ENCODE measurements around the gene SAMD9L. TPM values are rescaled to one million over a fixed set of nuclear protein-coding genes. Genes with fewer than 3 reads are reported as not detected.

Gene SAMD9L
- total RNA-seq, result 25.0 and 27.7 TPM in 2 replicates
- 11.2 TPM for polyA plus RNA-seq (2012)

DNA sequence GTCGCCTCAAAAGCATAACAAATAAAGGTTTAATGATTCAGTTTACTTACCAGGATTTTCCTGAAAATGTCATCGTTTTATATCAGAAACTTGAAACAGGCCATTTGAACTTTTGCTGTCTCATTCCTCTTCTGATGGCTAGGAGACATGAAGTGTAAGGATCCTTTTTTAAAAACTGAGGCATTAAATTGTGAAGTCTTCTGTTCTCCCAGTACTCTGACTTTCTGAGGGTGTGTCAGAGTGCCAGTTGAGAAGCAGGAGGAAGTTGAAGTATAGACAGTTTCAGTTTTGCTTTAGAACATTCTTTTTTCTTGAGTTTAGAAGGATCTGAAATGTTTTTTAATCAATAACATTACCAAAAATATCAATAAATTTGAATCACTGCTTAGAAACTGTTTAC lies at the start of gene SAMD9L:
SAMD9L (minus strand) TSS at position 242 of the 400 bp plus-strand sequence. CDS start 12,414 bp downstream, outside the sequence.
- DNase-seq (ENCODE audit: low read depth), result peak; percentile 64

DNA sequence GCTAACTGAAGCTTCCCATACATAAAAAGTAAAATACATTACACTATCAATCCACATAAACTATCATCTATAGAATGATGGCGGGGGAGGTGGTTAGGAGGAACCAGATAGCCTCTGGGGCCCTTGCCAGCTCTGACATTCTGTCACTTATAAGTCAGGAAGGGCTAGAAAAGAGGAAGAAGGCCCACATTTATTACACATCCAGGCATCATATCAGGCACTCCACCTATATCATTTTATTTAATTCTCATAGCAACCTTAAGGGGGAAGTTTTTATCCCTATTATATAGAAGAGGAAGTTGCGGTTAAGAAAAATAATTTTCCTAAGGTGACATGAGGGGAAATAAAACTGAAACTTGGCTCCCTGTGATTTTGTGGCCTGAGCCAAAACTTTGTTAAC lies 48.2 kb upstream of the SAMD9L start:
- no peak for DNase-seq (ENCODE audit: low read depth)

DNA sequence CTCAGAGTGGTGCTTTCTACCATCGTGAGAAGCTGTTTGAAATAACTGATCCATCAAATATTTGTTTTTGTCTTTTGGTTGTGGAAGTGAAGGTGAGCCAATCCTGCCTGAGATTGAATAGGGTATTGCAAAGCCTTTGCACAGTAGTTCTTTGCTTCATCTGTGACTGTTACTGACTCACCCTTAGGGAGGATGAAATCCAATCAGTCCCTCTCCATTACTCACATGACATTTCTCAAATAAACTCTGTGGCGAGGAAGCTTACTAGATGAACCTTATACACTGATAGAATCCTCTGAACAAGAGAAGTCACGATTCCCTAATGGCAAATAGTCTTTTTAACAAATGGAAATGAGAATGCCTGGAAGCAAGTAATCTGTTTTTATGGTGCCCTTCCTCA lies 46.2 kb upstream of the SAMD9L start:
- DNase-seq (ENCODE audit: low read depth), result peak; percentile 20

- no peak for DNase-seq (ENCODE audit: low read depth)
Observed at GRCh38 chr7:93188870-93189634, 40.9 kb upstream of the SAMD9L start.

- no peak for DNase-seq (ENCODE audit: low read depth)
Observed at GRCh38 chr7:93185303-93186027, 37.3 kb upstream of the SAMD9L start.

GRCh38 chr7:93179173-93179572 lies 31.0 kb upstream of the SAMD9L start:
- DNase-seq (ENCODE audit: low read depth), result no peak

DNA sequence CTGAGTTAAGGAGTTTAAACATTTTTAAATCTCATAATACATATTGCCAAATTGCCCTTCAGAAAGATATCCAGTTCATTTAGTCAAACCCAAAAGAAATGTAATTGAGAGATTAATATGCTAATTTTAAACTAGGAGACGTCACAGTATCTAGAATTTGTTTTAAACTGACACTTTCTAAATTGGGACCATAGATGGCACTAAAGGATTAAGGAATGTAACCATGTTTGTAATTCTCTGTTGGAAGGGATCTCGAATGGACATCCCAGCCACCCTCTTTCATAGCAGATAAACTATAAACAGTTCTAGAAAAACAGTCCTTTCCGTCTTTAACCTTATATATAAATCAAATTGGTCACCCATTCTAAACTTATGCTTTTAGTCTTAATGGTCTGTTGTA lies 30.0 kb upstream of the SAMD9L start:
- peak; percentile 37 for DNase-seq (ENCODE audit: low read depth)

DNA sequence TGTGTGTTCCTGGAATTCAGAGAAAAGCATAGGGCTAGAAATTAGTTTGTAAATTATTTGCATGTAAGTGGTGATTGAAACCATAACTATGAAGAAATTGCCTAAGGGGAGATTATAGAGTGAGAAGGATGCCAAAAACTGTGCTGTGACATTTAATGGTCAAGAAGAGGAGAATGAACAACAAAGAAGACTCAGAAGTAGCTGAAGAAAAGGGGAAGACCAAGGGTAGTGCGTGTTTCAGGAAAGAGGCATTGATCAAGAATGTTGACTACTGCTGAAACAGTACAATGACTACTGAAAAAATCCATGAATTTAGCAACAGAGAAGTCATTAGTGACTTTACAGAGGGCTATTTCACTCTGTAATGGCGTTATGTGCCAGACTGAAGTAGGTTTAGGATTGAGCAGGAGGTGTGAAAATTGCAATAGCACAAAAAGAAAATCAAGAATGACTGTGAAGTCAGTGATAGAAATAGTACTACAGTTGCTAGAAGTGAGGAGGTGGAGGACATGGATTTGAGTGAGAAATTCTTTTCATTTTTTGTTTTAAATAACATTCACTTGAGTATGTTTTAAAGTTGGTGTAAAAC lies 28.9 kb upstream of the SAMD9L start:
- no peak for DNase-seq (ENCODE audit: low read depth)

GRCh38 chr7:93175219-93175618 lies 27.0 kb upstream of the SAMD9L start:
- no peak for DNase-seq (ENCODE audit: low read depth)

- no peak for DNase-seq (ENCODE audit: low read depth)
Observed at GRCh38 chr7:93172683-93173082, 24.5 kb upstream of the SAMD9L start.

DNA sequence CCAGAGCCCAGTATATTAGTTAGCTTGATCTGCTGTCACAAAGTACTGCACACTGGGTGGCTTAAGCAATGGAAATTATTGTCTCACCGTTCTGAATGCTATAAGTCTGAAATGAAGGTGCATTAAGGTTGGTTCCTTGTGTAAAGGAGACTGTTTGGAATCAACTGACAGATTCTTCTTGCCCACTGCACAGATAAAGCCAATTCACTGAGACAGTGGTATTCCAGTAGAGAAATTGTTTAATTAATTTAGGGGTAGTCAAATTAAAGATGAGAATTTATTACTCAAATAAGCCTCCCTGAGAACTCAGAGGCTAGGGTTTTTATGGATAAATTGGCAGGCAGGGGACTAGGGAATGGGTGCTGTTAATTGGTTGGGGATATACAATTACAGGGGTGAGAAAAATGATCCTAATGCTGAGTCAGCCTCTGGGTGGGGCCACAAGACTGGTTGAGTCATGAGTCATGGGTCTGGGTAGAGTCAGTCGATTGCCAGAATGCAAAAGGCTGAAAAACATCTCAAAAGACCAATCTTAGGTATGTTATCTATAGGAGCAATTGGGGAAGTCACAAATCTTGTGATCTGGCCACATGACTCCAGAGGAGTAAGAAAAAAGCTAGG lies 23.5 kb upstream of the SAMD9L start:
- DNase-seq (ENCODE audit: low read depth), result no peak

DNA sequence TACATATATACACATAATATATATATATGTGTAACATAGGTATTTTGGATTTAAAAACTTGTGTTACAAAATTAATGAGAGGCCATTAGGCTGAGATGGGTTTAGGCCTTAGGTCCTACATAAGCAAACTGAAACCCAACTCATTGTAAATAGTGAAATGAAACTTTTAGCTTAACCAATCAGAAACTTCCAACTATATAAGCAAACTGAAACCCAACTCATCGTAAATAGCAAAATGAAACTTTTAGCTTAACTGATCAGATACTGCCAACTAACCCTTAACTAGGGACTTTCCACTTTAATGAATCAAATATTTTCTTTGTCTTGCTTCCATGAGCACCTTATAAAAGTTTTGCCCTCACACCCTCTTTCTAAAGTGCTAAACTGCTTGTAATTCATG lies 17.3 kb upstream of the SAMD9L start:
- no peak for DNase-seq (ENCODE audit: low read depth)

- no peak for DNase-seq (ENCODE audit: low read depth)
Observed at GRCh38 chr7:93164766-93165165, 16.6 kb upstream of the SAMD9L start.

GRCh38 chr7:93161181-93161762 lies 13.1 kb upstream of the SAMD9L start:
- DNase-seq (ENCODE audit: low read depth), result no peak

DNA sequence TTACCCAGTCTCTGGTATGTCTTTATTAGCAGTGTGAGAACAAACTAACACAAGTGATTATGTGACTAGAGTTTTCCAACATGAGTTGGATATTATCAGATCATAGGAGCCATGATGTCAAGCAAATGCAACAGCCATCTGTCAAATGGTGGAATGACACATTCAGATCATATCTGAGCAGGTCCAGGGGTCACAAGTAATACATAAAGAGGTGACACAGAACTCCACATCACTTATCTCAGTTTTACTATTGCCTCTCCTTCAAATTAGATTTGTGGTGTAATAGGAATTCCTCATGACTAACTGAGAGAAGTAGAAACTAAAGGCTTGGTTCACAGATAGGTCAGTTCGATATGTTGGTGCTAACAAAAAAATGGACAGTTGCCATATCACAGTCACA lies 12.2 kb upstream of the SAMD9L start:
- no peak for DNase-seq (ENCODE audit: low read depth)

DNA sequence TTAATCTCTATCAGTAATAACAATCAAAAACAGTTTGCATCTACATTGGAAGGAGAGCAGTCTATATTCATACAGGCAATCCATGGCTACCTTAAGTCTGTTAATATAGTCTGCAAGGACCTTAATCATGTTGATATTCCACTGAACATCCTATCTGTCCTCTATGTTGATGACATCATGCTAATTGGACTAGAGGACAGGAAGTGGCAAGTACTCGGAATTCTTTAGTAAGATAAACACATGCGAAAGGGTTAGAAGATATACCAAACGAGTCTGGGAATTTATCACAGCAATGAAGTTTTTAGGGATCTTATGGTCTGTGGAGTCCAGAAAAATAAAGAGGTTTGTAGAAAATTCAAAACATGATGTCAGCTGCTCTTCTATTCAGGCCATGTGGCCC lies 11.3 kb upstream of the SAMD9L start:
- no peak for DNase-seq (ENCODE audit: low read depth)

DNA sequence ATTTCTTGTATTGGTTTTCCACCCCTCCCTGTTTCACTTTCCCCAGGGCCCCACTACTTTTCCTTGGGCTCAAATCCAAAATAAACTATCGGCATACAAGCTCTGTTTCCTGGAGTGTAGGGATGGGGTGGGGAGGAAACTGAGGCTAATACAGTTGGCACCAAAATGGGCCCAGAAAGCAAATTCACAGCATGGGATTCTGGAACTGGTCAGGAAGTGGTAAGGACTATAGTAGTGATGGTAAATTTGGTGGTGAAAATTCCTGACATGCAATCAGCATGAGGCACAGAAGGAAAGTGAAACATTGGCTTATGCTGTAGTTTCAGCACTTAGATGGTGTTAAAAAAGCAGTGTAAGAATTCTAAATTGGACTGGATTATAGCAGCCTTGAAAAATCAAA lies 8.7 kb upstream of the SAMD9L start:
- no peak for DNase-seq (ENCODE audit: low read depth)

- DNase-seq (ENCODE audit: low read depth), result peak; percentile 47
Observed at GRCh38 chr7:93150200-93150835, 2.1 kb upstream of the SAMD9L start.

GRCh38 chr7:93148727-93149126 lies 542 bp upstream of the SAMD9L start:
- DNase-seq (ENCODE audit: low read depth), result no peak

- peak; percentile 66 for DNase-seq (ENCODE audit: low read depth)
Observed at GRCh38 chr7:93147363-93147762, 822 bp downstream of the SAMD9L start.

Data from myocyte (in vitro differentiated cells).